Measurements from ENCODE around the gene PADI4. TPM values are rescaled to one million over a fixed set of nuclear protein-coding genes. Genes with fewer than 3 reads are reported as not detected.

Gene PADI4
- total and polyA plus RNA-seq, 2 experiments from 2014 or later: 0.45 to 0.52 TPM

DNA sequence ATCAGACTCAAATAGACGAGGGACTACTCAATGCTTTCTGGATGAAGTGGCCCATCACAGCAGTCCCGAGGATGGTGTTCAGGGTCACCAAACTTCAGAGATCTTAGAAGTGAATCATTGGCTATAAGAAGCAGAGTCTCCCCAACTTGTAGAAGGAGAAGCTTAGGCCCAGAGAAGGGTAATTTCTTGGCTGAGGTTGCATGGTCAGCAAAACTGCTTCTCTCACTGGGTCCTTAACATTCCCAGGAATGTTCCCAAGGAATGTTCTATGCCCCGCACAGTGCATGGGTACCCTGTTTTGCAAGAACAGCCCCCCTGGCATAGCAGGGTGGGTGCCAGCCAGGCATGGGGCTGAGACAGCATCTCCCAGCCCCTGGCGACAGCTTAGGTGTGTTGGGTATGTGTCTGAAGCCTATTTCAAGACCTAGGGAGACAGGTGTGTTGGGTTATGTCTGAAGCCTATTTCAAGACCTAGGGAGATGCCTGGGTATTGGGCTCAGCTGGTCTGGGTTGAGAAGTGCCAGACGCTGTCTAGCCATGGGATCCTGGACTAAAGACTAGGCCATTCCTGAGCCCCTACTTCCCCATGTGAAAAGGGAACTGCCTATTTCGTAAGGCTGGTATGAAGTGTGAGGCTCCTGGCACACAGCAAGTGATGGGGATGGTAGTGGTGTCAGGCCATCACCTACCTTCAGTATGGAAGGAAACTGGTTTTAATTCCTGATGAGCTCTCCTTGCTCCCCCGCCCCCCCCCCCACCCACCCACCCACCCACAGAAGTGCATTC lies 90.1 kb downstream of the PADI4 start:
- Histone ChIP-seq H3K4me3 (no peak overlapping the region), H3K4me1 (ENCODE audit: insufficient read depth) (no peaks in the 10 kb centered on the region), H3K9me2 (ENCODE audit: insufficient read depth) (no peaks in the 10 kb centered on the region), H3K27ac (ENCODE audit: low read depth) (no peak overlapping the region), H3K36me3 (ENCODE audit: insufficient read depth) (no peaks in the 10 kb centered on the region), H3F3A (replicated peaks; ENCODE audit: low read depth) (peaks cover 13% of the 10 kb centered on the region; the same call in 1 of the 2 replicates), H2AFZ (no peak overlapping the region), H3K27me3 (ENCODE audit: insufficient read depth) (no peaks in the 10 kb centered on the region), H4K20me1 (replicated peaks; ENCODE audit: insufficient read depth) (no peaks in the 10 kb centered on the region), H3K4me2 (no peak overlapping the region), H3K79me2 (replicated peaks; ENCODE audit: insufficient read depth) (no peaks in the 10 kb centered on the region)
- ATAC-seq (no peak), DNase-seq (ENCODE audit: low spot score) (no peak)
- Mint-ChIP-seq H3K9me3 (no peaks in the 10 kb centered on the region), H3K4me1 (peaks cover 11% of the 10 kb centered on the region), H3K27ac (no peak overlapping the region), H3K27me3 (ENCODE audit: insufficient read depth, low read depth, poor library complexity) (no peaks in the 10 kb centered on the region), H3K4me3 (no peak overlapping the region), H3K36me3 (ENCODE audit: low read depth) (no peaks in the 10 kb centered on the region)
- TF ChIP-seq JUNB (IDR thresholded peaks at IDR 0.05; ENCODE audit: unreplicated experiment): no peak
- TF ChIP-seq ZNF331 (CRISPR knock-in tag; IDR thresholded peaks at IDR 0.05; ENCODE audit: low read depth): no peak
- TF ChIP-seq, protein P1, sequence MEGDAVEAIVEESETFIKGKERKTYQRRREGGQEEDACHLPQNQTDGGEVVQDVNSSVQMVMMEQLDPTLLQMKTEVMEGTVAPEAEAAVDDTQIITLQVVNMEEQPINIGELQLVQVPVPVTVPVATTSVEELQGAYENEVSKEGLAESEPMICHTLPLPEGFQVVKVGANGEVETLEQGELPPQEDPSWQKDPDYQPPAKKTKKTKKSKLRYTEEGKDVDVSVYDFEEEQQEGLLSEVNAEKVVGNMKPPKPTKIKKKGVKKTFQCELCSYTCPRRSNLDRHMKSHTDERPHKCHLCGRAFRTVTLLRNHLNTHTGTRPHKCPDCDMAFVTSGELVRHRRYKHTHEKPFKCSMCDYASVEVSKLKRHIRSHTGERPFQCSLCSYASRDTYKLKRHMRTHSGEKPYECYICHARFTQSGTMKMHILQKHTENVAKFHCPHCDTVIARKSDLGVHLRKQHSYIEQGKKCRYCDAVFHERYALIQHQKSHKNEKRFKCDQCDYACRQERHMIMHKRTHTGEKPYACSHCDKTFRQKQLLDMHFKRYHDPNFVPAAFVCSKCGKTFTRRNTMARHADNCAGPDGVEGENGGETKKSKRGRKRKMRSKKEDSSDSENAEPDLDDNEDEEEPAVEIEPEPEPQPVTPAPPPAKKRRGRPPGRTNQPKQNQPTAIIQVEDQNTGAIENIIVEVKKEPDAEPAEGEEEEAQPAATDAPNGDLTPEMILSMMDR (conservative IDR thresholded peaks at IDR 0.05; ENCODE audit: low read depth in 2 of 2): no peak
- no peak for TF ChIP-seq EZH2 (IDR thresholded peaks at IDR 0.05; ENCODE audit: low read depth, unreplicated experiment)
- TF ChIP-seq ZNF462 (CRISPR knock-in tag; IDR thresholded peaks at IDR 0.05): no peak
- no peak for TF ChIP-seq REST (IDR thresholded peaks at IDR 0.05; ENCODE audit: unreplicated experiment)
- TF ChIP-seq ETS1 (IDR thresholded peaks at IDR 0.05): no peak
- no peak for TF ChIP-seq NANOG (IDR thresholded peaks at IDR 0.05; ENCODE audit: borderline replicate concordance)
- no peak for TF ChIP-seq POLR2AphosphoS5 (IDR thresholded peaks at IDR 0.05; ENCODE audit: low read depth)
- no peak for TF ChIP-seq ZNF114 (CRISPR knock-in tag; IDR thresholded peaks at IDR 0.05)

Measured in GM23338 (cell line).